Mesenchymal stem cell (in vitro differentiated cells and primary cell): ENCODE results near the gene C3orf38.
A peak's percentile ranks its signal among the peaks of the same experiment; 100 is the strongest.

ENCODE experiments used
- DNase-seq: peaks from one replicate; pipeline ENCODE4 v3.0.0-alpha.2; 2013
- H2AFZ ChIP-seq: one replicate; pipeline ENCODE4 v1.6.1; 2013; ENCODE audit warnings: low read depth, mild to moderate bottlenecking, control low read depth, inconsistent platforms, low read length, moderate library complexity
- H2AK5ac ChIP-seq: 2 replicates; pipeline ENCODE4 v1.6.1; 2013; ENCODE audit warnings: low read length, moderate library complexity, mild to moderate bottlenecking, inconsistent platforms; ENCODE audit not compliant: severe bottlenecking
- H2BK120ac ChIP-seq: one replicate; pipeline ENCODE4 v1.6.1; 2013; ENCODE audit warnings: low read depth, mild to moderate bottlenecking, inconsistent platforms, low read length, moderate library complexity
- H2BK12ac ChIP-seq, 2 experiments: one replicate each; pipeline ENCODE4 v1.6.1; 2013; ENCODE audit warnings: inconsistent platforms in 2 of 2, low read length in 2 of 2, mild to moderate bottlenecking in 2 of 2, moderate library complexity in 2 of 2, control low read depth in 1 of 2
- H2BK15ac ChIP-seq: one replicate; pipeline ENCODE4 v1.6.1; 2013; ENCODE audit warnings: mild to moderate bottlenecking, low read depth, inconsistent platforms; ENCODE audit not compliant: poor library complexity, severe bottlenecking
- H2BK5ac ChIP-seq: 2 replicates; pipeline ENCODE4 v1.6.1; 2013; ENCODE audit warnings: low read depth, mild to moderate bottlenecking, low read length, control low read depth, inconsistent platforms; ENCODE audit not compliant: poor library complexity, severe bottlenecking
- H3K14ac ChIP-seq, 2 experiments: one replicate each; pipeline ENCODE4 v1.6.1; 2013; ENCODE audit warnings: inconsistent platforms in 2 of 2, low read length in 2 of 2, control low read depth in 1 of 2, mild to moderate bottlenecking in 1 of 2, moderate library complexity in 1 of 2
- H3K18ac ChIP-seq, 2 experiments: one replicate each; pipeline ENCODE4 v1.6.1; 2013; ENCODE audit warnings: inconsistent platforms in 2 of 2, low read length in 2 of 2, control low read depth in 1 of 2, low read depth in 1 of 2, mild to moderate bottlenecking in 1 of 2
- H3K23ac ChIP-seq, 2 experiments: one replicate each; pipeline ENCODE4 v1.6.1; 2013; ENCODE audit warnings: inconsistent platforms in 2 of 2, low read length in 2 of 2, mild to moderate bottlenecking in 2 of 2, moderate library complexity in 2 of 2, control low read depth in 1 of 2
- H3K27ac ChIP-seq: 2 replicates; pipeline ENCODE4 v1.5.1; 2013; ENCODE audit warnings: mild to moderate bottlenecking, moderate library complexity, low read length, control low read depth, inconsistent platforms; ENCODE audit not compliant: poor library complexity, severe bottlenecking
- H3K27me3 ChIP-seq, 2 experiments: 2 replicates each; pipeline versions ENCODE4 v1.6.1 to v1.7.0; 2013; ENCODE audit warnings: low read length in 2 of 2, mild to moderate bottlenecking in 2 of 2, moderate library complexity in 2 of 2, control low read depth in 1 of 2, inconsistent platforms in 1 of 2; ENCODE audit not compliant: control insufficient read depth in 1 of 2, insufficient read depth in 1 of 2
- H3K36me3 ChIP-seq, 2 experiments: 2 replicates each; pipeline versions ENCODE4 v1.6.1 to v1.7.0; 2013; ENCODE audit warnings: low read length in 2 of 2, control low read depth in 1 of 2, inconsistent platforms in 1 of 2, low read depth in 1 of 2, mild to moderate bottlenecking in 1 of 2; ENCODE audit not compliant: insufficient read depth in 2 of 2, control insufficient read depth in 1 of 2
- H3K4ac ChIP-seq, 2 experiments: one replicate each; pipeline ENCODE4 v1.6.1; 2013; ENCODE audit warnings: inconsistent platforms in 2 of 2, low read length in 2 of 2, mild to moderate bottlenecking in 2 of 2, moderate library complexity in 2 of 2, control low read depth in 1 of 2, low read depth in 1 of 2
- H3K4me1 ChIP-seq: 2 replicates; pipeline ENCODE4 v1.6.1; 2013; ENCODE audit warnings: low read depth, low read length, control low read depth; ENCODE audit not compliant: control insufficient read depth, insufficient read depth
- H3K4me2 ChIP-seq: 2 replicates; pipeline ENCODE4 v1.6.1; 2013; ENCODE audit warnings: low read length, mild to moderate bottlenecking, inconsistent platforms; ENCODE audit not compliant: poor library complexity, severe bottlenecking
- H3K4me3 ChIP-seq, 2 experiments: 2 replicates each; pipeline versions ENCODE4 v1.5.1 to v1.7.0; 2013; ENCODE audit warnings: low read length in 2 of 2, mild to moderate bottlenecking in 2 of 2, control low read depth in 1 of 2, low read depth in 1 of 2; ENCODE audit not compliant: insufficient read depth in 1 of 2
- H3K79me1 ChIP-seq: replicated peaks from 2 replicates; pipeline ENCODE4 v1.6.1; 2013; ENCODE audit warnings: mild to moderate bottlenecking, control low read depth, low read length, inconsistent platforms; ENCODE audit not compliant: poor library complexity, severe bottlenecking
- H3K9ac ChIP-seq: 2 replicates; pipeline ENCODE4 v1.7.0; 2013; ENCODE audit warnings: mild to moderate bottlenecking, low read length, moderate library complexity
- H3K9me3 ChIP-seq: 2 replicates; pipeline ENCODE4 v1.7.0; 2013; ENCODE audit warnings: mild to moderate bottlenecking, low read length; ENCODE audit not compliant: control insufficient read depth
- H4K8ac ChIP-seq: one replicate; pipeline ENCODE4 v1.6.1; 2013; ENCODE audit warnings: inconsistent platforms, mild to moderate bottlenecking, low read length, moderate library complexity
- H4K91ac ChIP-seq: one replicate; pipeline ENCODE4 v1.6.1; 2013; ENCODE audit warnings: mild to moderate bottlenecking, low read length, inconsistent platforms
- WGBS: methylation state at CpG from one replicate; pipeline ENCODE4 v1.1.7; 2013; ENCODE audit warnings: mixed read lengths; 5-methylcytosine and 5-hydroxymethylcytosine counted together

C3orf38 gene

GRCh38 chr3:88195951-88196434 is 46.2 kb downstream of the C3orf38 start:
- Histone ChIP-seq H3K9me3 (no peaks in the 10 kb centered on the region), H2BK15ac (no peak overlapping the region), H3K27me3 (no peaks in the 10 kb centered on the region), H2BK5ac (no peak overlapping the region), H2BK120ac (no peak overlapping the region), H3K9ac (no peak overlapping the region), H3K14ac (no peak overlapping the region), H3K4ac (no peak overlapping the region), H4K8ac (peak overlapping the region; percentile 28), H4K91ac (no peak overlapping the region), H3K18ac (no peak overlapping the region), H3K36me3 (no peaks in the 10 kb centered on the region), H2AK5ac (no peak overlapping the region), H3K4me3 (no peak overlapping the region), H3K4me1 (no peaks in the 10 kb centered on the region), H3K23ac (no peak overlapping the region), H2BK12ac (peak overlapping the region in 1 of 2 experiments; percentile 72), H2AFZ (no peak overlapping the region), H3K79me1 (no peaks in the 10 kb centered on the region), H3K4me2 (no peak overlapping the region), H3K27ac (no peak overlapping the region)
- DNase-seq: peak; percentile 76
- WGBS: 95% methylated on average over 2 of the region's 2 CpGs

DNA sequence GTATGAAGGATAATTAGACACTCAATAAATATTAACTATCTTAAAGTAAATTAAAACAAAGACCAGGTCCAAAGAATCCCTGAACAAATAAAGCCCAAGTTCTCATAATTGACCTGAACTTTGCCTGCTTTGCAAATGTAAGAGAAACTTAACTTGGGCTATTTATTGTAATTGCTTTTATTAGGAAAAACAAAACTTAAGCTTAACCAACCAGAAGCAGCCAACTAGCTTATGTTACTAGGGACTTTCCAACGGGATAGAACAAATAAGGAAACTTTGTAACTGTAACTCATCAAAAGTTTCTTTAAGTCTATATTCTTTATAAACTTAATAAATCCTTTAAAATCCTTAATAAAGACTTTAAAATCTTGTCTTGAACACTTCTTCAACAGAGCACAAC is 48.4 kb downstream of the C3orf38 start:
- no peak overlapping the region for H2BK12ac ChIP-seq
- H2BK5ac ChIP-seq: no peak overlapping the region
- H4K8ac ChIP-seq: no peak overlapping the region
- no peak overlapping the region for H2BK15ac ChIP-seq
- H3K18ac ChIP-seq: no peak overlapping the region
- no peak overlapping the region for H3K4me2 ChIP-seq
- no peak overlapping the region for H3K9ac ChIP-seq
- no peak overlapping the region for H2AFZ ChIP-seq
- WGBS: 60% methylated on average over 1 of the region's 1 CpG
- no peak overlapping the region for H2BK120ac ChIP-seq
- no peak overlapping the region for H3K14ac ChIP-seq
- no peaks in the 10 kb centered on the region for H3K4me1 ChIP-seq
- no peaks in the 10 kb centered on the region for H3K36me3 ChIP-seq
- no peak for DNase-seq
- no peak overlapping the region for H3K4ac ChIP-seq
- H3K23ac ChIP-seq: no peak overlapping the region
- H2AK5ac ChIP-seq: no peak overlapping the region
- no peak overlapping the region for H3K4me3 ChIP-seq
- H3K27me3 ChIP-seq: no peaks in the 10 kb centered on the region
- H3K27ac ChIP-seq: no peak overlapping the region
- no peak overlapping the region for H4K91ac ChIP-seq
- no peaks in the 10 kb centered on the region for H3K79me1 ChIP-seq
- H3K9me3 ChIP-seq: no peaks in the 10 kb centered on the region

- no peak overlapping the region for H2BK120ac ChIP-seq
- DNase-seq: peak; percentile 70
- no peak overlapping the region for H2BK5ac ChIP-seq
- no peak overlapping the region for H3K4me3 ChIP-seq
- H2AFZ ChIP-seq: no peak overlapping the region
- H3K36me3 ChIP-seq: no peaks in the 10 kb centered on the region
- H3K14ac ChIP-seq: no peak overlapping the region
- no peak overlapping the region for H3K4me2 ChIP-seq
- no peak overlapping the region for H3K23ac ChIP-seq
- WGBS: 23% methylated on average over 4 of the region's 5 CpGs
- no peaks in the 10 kb centered on the region for H3K9me3 ChIP-seq
- no peaks in the 10 kb centered on the region for H3K79me1 ChIP-seq
- no peak overlapping the region for H3K4ac ChIP-seq
- no peak overlapping the region for H3K18ac ChIP-seq
- no peak overlapping the region for H4K91ac ChIP-seq
- H3K27ac ChIP-seq: no peak overlapping the region
- H4K8ac ChIP-seq: no peak overlapping the region
- peaks cover 0 to 3% of the 10 kb centered on the region in 2 experiments for H3K27me3 ChIP-seq
- no peak overlapping the region for H2AK5ac ChIP-seq
- H3K4me1 ChIP-seq: no peaks in the 10 kb centered on the region
- H2BK12ac ChIP-seq: no peak overlapping the region
- no peak overlapping the region for H2BK15ac ChIP-seq
- no peak overlapping the region for H3K9ac ChIP-seq
Measured at GRCh38 chr3:88203642-88204055, 53.9 kb downstream of the C3orf38 start.
